Measurements from ENCODE around the gene KAT14. TPM values are rescaled to one million over a fixed set of nuclear protein-coding genes. Genes with fewer than 3 reads are reported as not detected.
"Not testable (repeated sequence)": the region's sequence is repeated elsewhere in the genome, so short reads cannot be mapped to it uniquely, and the experiment has no call there.

KAT14 gene
- total and polyA plus RNA-seq, 8 donors, result 4.0 to 8.5 (median 6.1) TPM

DNA sequence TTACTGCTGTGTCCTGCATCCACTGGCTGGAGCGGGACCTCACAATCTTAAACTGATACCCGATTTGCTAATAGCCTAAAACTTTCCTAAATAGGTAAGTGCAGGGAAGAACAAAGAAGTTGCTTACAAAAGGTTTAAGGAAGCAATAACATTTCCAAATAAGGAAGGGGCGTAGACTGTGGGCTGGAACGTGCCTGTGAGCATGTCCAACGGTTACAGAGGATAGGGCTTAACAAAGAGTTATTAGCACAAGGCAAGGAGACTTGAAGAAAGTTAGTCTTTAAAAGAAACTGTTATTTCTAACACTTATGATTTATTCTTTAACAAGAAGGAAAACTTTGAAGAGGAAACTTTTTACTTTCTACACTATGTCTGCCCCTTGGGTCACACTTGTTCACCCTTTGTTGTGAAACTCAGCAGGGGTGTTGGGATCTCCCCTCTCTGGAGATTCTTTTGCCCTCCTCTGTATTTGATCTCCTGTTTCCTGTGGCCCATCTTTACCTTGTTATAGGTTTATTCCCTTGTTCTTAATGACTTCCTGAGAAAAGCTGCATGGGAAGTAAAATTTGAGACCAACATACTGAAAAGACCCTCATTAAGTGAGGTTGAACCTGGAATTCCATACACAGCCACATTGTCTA, 28.7 kb downstream of the KAT14 start:
- DNase-seq (no peak), FAIRE-seq (no peak), ATAC-seq (no peak)
- Histone ChIP-seq H3K36me3 (peaks cover 0 to 21% (median 0%) of the 10 kb centered on the region in 3 donors), H3K27ac (no peak overlapping the region), H3K4me3 (no peak overlapping the region), H3K27me3 (no peaks in the 10 kb centered on the region), H3K4me1 (no peaks in the 10 kb centered on the region), H3K9me3 (no peaks in the 10 kb centered on the region)
- WGBS, 2 donors, result 77 to 78% methylated on average over 5 of the region's 5 CpGs
- TF ChIP-seq CTCF (IDR thresholded peaks at IDR 0.05), result no peak
- intact Hi-C loops (cut with DNase I), result no loop called here

- intact Hi-C loops (cut with DNase I), result no loop called here
- 94 to 100% methylated on average over 1 of the region's 1 CpG for WGBS, 2 donors
- Histone ChIP-seq H3K4me1 (no peaks in the 10 kb centered on the region), H3K27ac (no peak overlapping the region), H3K27me3 (no peaks in the 10 kb centered on the region), H3K9me3 (no peaks in the 10 kb centered on the region), H3K36me3 (peaks cover 0 to 17% (median 0%) of the 10 kb centered on the region in 3 donors), H3K4me3 (no peak overlapping the region)
- DNase-seq, result no peak
- TF ChIP-seq CTCF (IDR thresholded peaks at IDR 0.05), result no peak
- no peak for ATAC-seq
- no peak for FAIRE-seq
Measured at GRCh38 chr20:18166950-18167349, 29.3 kb downstream of the KAT14 start.

- 100% methylated on average over 2 of the region's 2 CpGs for WGBS, 2 donors
- no peaks in the 10 kb centered on the region for H3K9me3 ChIP-seq
- no peaks in the 10 kb centered on the region for H3K27me3 ChIP-seq
- no peaks in the 10 kb centered on the region for H3K36me3 ChIP-seq
- intact Hi-C loops (cut with DNase I), result no loop called here
- no peak overlapping the region for H3K4me3 ChIP-seq
- FAIRE-seq, result no peak
- no peak for ATAC-seq
- H3K4me1 ChIP-seq, result no peaks in the 10 kb centered on the region
- no peak for TF ChIP-seq CTCF (IDR thresholded peaks at IDR 0.05)
- H3K27ac ChIP-seq, result no peak overlapping the region
- no peak for DNase-seq
Measured at GRCh38 chr20:18172379-18172778, 34.7 kb downstream of the KAT14 start.

DNA sequence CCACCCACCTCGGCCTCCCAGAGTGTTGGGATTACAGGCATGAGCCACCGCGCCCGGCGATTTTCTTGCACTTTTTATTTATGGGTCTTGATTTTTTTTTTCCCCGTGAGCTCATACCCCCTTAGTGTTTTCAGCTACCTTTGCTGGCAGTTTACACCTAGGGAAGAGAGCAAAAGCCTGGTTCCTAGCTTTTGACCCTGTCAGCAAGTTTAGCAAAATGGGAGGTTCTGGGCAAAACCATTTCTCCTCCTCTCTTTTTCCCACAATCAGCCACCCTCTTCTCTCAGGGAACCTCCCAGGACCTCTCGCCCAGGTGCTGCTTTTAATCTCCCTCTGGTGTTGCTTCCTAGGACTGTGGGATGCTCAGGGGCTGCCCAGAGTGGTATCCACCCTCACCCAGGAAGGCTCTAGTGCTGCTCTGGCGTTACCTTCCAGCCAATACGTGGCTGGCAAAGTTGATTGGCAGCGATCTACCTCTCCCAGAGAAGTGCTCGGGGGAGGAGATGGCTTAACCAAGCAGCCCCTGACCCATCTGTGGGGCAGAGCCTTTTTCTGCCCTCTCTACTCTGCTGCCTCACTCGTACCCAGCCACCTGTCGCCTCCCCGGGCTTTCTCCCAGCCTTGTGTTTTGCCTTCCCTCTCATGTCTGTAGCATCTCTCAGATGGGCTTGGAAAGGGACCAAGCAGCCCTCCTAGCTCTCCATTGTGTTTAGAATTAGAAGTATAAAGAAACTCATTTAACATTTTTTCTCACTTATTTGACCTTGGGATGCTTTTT, 37.4 kb downstream of the KAT14 start:
- DNase-seq (no peak), ATAC-seq (no peak), FAIRE-seq (no peak)
- intact Hi-C loops (cut with DNase I), result no loop called here
- no peak overlapping the region for H3K27ac ChIP-seq
- 95 to 96% methylated on average over 14 of the region's 14 CpGs for WGBS, 2 donors
- H3K27me3 ChIP-seq, result no peaks in the 10 kb centered on the region
- H3K36me3 ChIP-seq, result no peaks in the 10 kb centered on the region
- no peaks in the 10 kb centered on the region for H3K9me3 ChIP-seq
- no peaks in the 10 kb centered on the region for H3K4me1 ChIP-seq
- no peak for TF ChIP-seq CTCF (IDR thresholded peaks at IDR 0.05)
- H3K4me3 ChIP-seq, result no peak overlapping the region

DNA sequence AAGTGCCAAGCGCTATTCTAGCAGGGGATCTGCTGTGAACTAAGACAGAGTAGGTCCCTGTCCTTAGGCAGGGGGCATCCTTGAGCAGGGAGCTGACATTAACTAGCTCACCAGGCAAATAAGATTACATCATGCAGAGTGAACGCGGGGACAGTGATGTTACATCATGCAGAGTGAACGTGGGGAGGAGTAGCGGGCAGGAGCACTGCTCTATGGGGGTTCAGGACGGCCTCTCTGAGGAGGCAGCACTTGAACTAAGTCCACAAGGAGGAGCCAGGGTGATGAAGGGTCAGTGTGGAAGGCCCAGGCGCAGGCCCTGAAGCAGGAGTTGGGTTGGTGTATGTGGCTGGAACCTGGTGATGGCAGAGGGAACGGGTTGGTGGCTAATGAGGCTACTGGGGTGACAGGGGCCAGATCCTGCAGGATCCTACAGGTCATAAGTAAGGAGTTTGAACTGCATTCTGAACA, 38.7 kb downstream of the KAT14 start:
- FAIRE-seq (no peak), ATAC-seq (no peak), DNase-seq (no peak)
- Histone ChIP-seq H3K27ac (no peak overlapping the region), H3K9me3 (no peaks in the 10 kb centered on the region), H3K4me1 (no peaks in the 10 kb centered on the region), H3K27me3 (no peaks in the 10 kb centered on the region), H3K4me3 (no peak overlapping the region), H3K36me3 (no peaks in the 10 kb centered on the region)
- intact Hi-C loops (cut with DNase I), result no loop called here
- WGBS, 2 donors, result 94 to 98% methylated on average over 8 of the region's 8 CpGs
- TF ChIP-seq CTCF (IDR thresholded peaks at IDR 0.05), result no peak

- H3K27me3 ChIP-seq; H3K4me1 ChIP-seq; DNase-seq; intact Hi-C loops (cut with DNase I); H3K27ac ChIP-seq; H3K9me3 ChIP-seq; FAIRE-seq; H3K4me3 ChIP-seq; ATAC-seq: not testable (repeated sequence)
- peaks cover 0 to 30% (median 8%) of the 10 kb centered on the region in 3 donors for H3K36me3 ChIP-seq
Measured at GRCh38 chr20:18180366-18180765, 42.7 kb downstream of the KAT14 start.
